AG04449 (cell line): ENCODE data around the gene TMEM117.

ENCODE experiments used
- CTCF ChIA-PET: fragments of 350-600 bp; formaldehyde crosslinking; extraction: SDS; loops from one replicate; lab custom pipeline; 2021; ENCODE audit warnings: antibody characterized with exemption; lab: Yijun Ruan, JAX
- POLR2A ChIA-PET: fragments of 400-600, 350-600 bp; formaldehyde crosslinking; extraction: SDS; loops from one replicate; lab custom pipeline; 2020; ENCODE audit warnings: antibody characterized with exemption, inconsistent platforms; lab: Yijun Ruan, JAX
- DNase-seq: peaks from one replicate; pipeline ENCODE4 v3.0.0-alpha.2; 2010; ENCODE audit warnings: low read depth, low spot score
- H3K4me3 ChIP-seq: 2 replicates; pipeline ENCODE4 v1.5.1; 2011; ENCODE audit warnings: low read depth, mild to moderate bottlenecking, control low read depth, low read length
- CTCF ChIP-seq: IDR thresholded peaks from one replicate; pipeline ENCODE4 v1.5.1; 2011; ENCODE audit warnings: mild to moderate bottlenecking, moderate library complexity, low read length, control low read depth, inconsistent platforms; ENCODE audit not compliant: insufficient read depth; ENCODE audit errors: missing control alignments

Gene TMEM117

GRCh38 chr12:44126806-44127205 is 290.9 kb downstream of the TMEM117 start:
- POLR2A ChIA-PET: no interaction called here
- no peak overlapping the region for H3K4me3 ChIP-seq
- no peak for TF ChIP-seq CTCF
- no peak for DNase-seq
- CTCF ChIA-PET: no interaction called here

GRCh38 chr12:44127966-44128710 is 292.3 kb downstream of the TMEM117 start:
- ChIA-PET CTCF (interaction anchor here (0.9 kb wide), 1 partner anchor 19 kb away, joined by 3 read pairs; no protein-coding TSS in a partner anchor), POLR2A (no interaction called here)
- no peak for DNase-seq
- H3K4me3 ChIP-seq: no peak overlapping the region
- TF ChIP-seq CTCF: no peak

- CTCF ChIA-PET: no interaction called here
- POLR2A ChIA-PET: no interaction called here
- no peak for TF ChIP-seq CTCF
- H3K4me3 ChIP-seq: no peak overlapping the region
- no peak for DNase-seq
Observed at GRCh38 chr12:44143175-44143574, 307.3 kb downstream of the TMEM117 start.

- H3K4me3 ChIP-seq: no peak overlapping the region
- no peak for TF ChIP-seq CTCF
- POLR2A ChIA-PET: no interaction called here
- no peak for DNase-seq
- CTCF ChIA-PET: no interaction called here
Observed at GRCh38 chr12:44148936-44149335, 313.1 kb downstream of the TMEM117 start.

- no peak for TF ChIP-seq CTCF
- CTCF ChIA-PET: no interaction called here
- POLR2A ChIA-PET: no interaction called here
- no peak for DNase-seq
- H3K4me3 ChIP-seq: no peak overlapping the region
Observed at GRCh38 chr12:44154128-44154527, 318.2 kb downstream of the TMEM117 start.

- no peak overlapping the region for H3K4me3 ChIP-seq
- DNase-seq: no peak
- ChIA-PET CTCF (no interaction called here), POLR2A (no interaction called here)
- no peak for TF ChIP-seq CTCF
Observed at GRCh38 chr12:44155358-44155757, 319.5 kb downstream of the TMEM117 start.
